H1 (cell line): ENCODE data around the gene CBR4. TPM values are rescaled to one million over a fixed set of nuclear protein-coding genes. Genes with fewer than 3 reads are reported as not detected.

Source experiments
- JUND ChIP-seq: IDR thresholded peaks from 2 replicates; pipeline ENCODE4 v1.6.1; 2011; ENCODE audit warnings: mild to moderate bottlenecking, improper control_type of control experiment, low read length
- polyA plus RNA-seq, 7 experiments: library from polyadenylated mRNA; depleted of rRNA in 3 of 7; stranded (reverse) in 5 of 7; unstranded in 2 of 7; fragments of >200 nt in 5 of 7; fragments of 200-250 nt in 2 of 7; gene quantifications; 1 replicate in 5 of 7; 2 replicates in 1 of 7; 4 replicates in 1 of 7; pipeline versions ENCODE4 v1.2.1 to v1.2.3, GENCODE V29; 2011 to 2013; ENCODE audit warnings: missing spikeins in 2 of 7, mixed read lengths in 2 of 7
- total RNA-seq: library from RNA; stranded (reverse); fragmentation: NEBNext Ultra II Directional; extraction: Animal tissue kit (Norgen Biotek cat#: 25700); gene quantifications from 2 replicates; pipeline ENCODE4 v1.2.1, GENCODE V29; 2021

Gene CBR4
- total and polyA plus RNA-seq, 2 of the 8 experiments (the other 6 are each of a cell fraction or from before 2014, with no cell fraction given): 8.6 to 29.5 TPM

DNA sequence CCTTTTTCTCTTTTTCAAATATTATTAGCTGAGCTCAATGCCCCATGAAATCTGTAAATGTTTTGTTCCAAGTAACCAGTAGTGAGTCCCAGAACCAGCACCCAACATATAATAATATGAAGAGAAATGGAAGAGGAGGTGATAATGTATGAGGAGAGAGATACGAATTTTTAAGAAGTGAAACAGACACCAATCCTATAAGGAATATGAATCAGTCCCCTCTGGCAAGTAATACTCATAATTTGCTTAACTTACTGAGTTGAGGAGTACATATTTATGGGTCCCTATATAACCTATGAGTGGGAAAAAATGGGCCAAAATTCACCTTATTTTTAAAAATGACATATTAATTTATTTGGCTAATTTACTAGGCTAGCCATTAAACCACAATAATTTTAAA lies 8.4 kb upstream of the CBR4 start (continued):
- TF ChIP-seq JUND: no peak
- TF ChIP-seq, all 59 proteins: peak for 0
